Endothelial cell of umbilical vein (primary cell): ENCODE data around the gene TLR8. TPM values are rescaled to one million over a fixed set of nuclear protein-coding genes. Genes with fewer than 3 reads are reported as not detected.

ENCODE experiments used
- BruUV-seq: library from RNA; stranded (reverse); fragments of 400-500 nt; replicated peaks from 2 replicates; lab custom pipeline; 2021; lab: Mats Ljungman, UMichigan
- CTCF ChIA-PET: fragments of 300-600, 350-600 bp; sonication (Branson Sonifier 250); formaldehyde crosslinking; loops from one replicate; lab custom pipeline; 2021; ENCODE audit warnings: antibody characterized with exemption, inconsistent platforms; lab: Charles Lee
- POLR2A ChIA-PET: fragments of 300-600, 350-600 bp; sonication (Branson Sonifier 250); formaldehyde crosslinking; loops from one replicate; lab custom pipeline; 2021; ENCODE audit warnings: antibody characterized with exemption, inconsistent platforms; lab: Charles Lee
- DNase-seq: peaks from one replicate; pipeline ENCODE4 v3.0.0-alpha.2; 2011; ENCODE audit warnings: low read depth, low spot score
- FAIRE-seq: peaks from 2 replicates; lab custom pipeline; 2011; peaks lifted over from hg19 to GRCh38; lab: Jason Lieb, UNC
- H2AFZ ChIP-seq: 2 replicates; pipeline ENCODE4 v1.6.0; 2012; ENCODE audit warnings: low read depth, low read length, control low read depth, inconsistent platforms
- H3K27ac ChIP-seq: 2 replicates; pipeline ENCODE4 v1.5.1; 2011; ENCODE audit warnings: low read depth, mild to moderate bottlenecking, control low read depth, low read length, moderate library complexity; ENCODE audit not compliant: insufficient read depth
- H3K27me3 ChIP-seq, 2 experiments: 2 replicates each; pipeline versions ENCODE4 v1.6.0 to v1.6.1; 2011; ENCODE audit warnings: low read length in 2 of 2, mixed read lengths in 1 of 2; ENCODE audit not compliant: control insufficient read depth in 2 of 2, insufficient read depth in 2 of 2
- H3K36me3 ChIP-seq, 2 experiments: 2 replicates in 1 of 2; 3 replicates in 1 of 2; pipeline ENCODE4 v1.5.1; 2011; ENCODE audit warnings: low read length in 2 of 2, mild to moderate bottlenecking in 1 of 2, moderate library complexity in 1 of 2; ENCODE audit not compliant: control insufficient read depth in 2 of 2, insufficient read depth in 2 of 2; ENCODE audit errors: extremely low read depth in 1 of 2
- H3K4me1 ChIP-seq: 3 replicates; pipeline ENCODE4 v1.5.1; 2011; ENCODE audit warnings: mild to moderate bottlenecking, low read length; ENCODE audit not compliant: control insufficient read depth, insufficient read depth; ENCODE audit errors: extremely low read depth
- H3K4me2 ChIP-seq: 2 replicates; pipeline ENCODE4 v1.6.1; 2011; ENCODE audit warnings: low read length, control low read depth, mixed read lengths; ENCODE audit not compliant: insufficient read depth
- H3K4me3 ChIP-seq, 3 experiments: fragments of 200-600 bp in 1 of 3; sonication (generic), shearing (Covaris generic) in 1 of 3; replicated peaks in 1 of 3; 2 replicates each; pipeline ENCODE4 v1.5.1; 2011 to 2016; ENCODE audit warnings: control low read depth in 3 of 3, low read length in 3 of 3, mild to moderate bottlenecking in 2 of 3, inconsistent platforms in 1 of 3, low read depth in 1 of 3, moderate library complexity in 1 of 3; ENCODE audit not compliant: insufficient read depth in 1 of 3
- H3K79me2 ChIP-seq: 2 replicates; pipeline ENCODE4 v1.6.0; 2012; ENCODE audit warnings: low read length, inconsistent platforms; ENCODE audit not compliant: control insufficient read depth, insufficient read depth
- H3K9ac ChIP-seq: replicated peaks from 2 replicates; pipeline ENCODE3; 2011; ENCODE audit warnings: low read length, control low read depth; ENCODE audit not compliant: insufficient read depth; ENCODE audit errors: extremely low read depth
- H3K9me1 ChIP-seq: replicated peaks from 3 replicates; pipeline ENCODE4 v1.6.0; 2011; ENCODE audit warnings: mild to moderate bottlenecking, low read length; ENCODE audit not compliant: control insufficient read depth, insufficient read depth; ENCODE audit errors: extremely low read depth
- H3K9me3 ChIP-seq: replicated peaks from 2 replicates; pipeline ENCODE4 v1.5.1; 2012; ENCODE audit warnings: low read length, inconsistent platforms; ENCODE audit not compliant: control insufficient read depth, insufficient read depth
- H4K20me1 ChIP-seq: replicated peaks from 2 replicates; pipeline ENCODE3; 2011; ENCODE audit warnings: mild to moderate bottlenecking, low read length; ENCODE audit not compliant: control insufficient read depth, insufficient read depth; ENCODE audit errors: extremely low read depth
- CTCF ChIP-seq, 2 donors: IDR thresholded peaks; 1 replicate in 1 of 2; 2 replicates in 1 of 2; pipeline ENCODE4 v1.5.1; 2011; ENCODE audit warnings: low read length in 2 of 2, mild to moderate bottlenecking in 2 of 2, moderate library complexity in 2 of 2, control low read depth in 1 of 2, inconsistent platforms in 1 of 2, low read depth in 1 of 2; ENCODE audit not compliant: insufficient read depth in 1 of 2; ENCODE audit errors: extremely low read depth in 1 of 2
- FOS ChIP-seq: IDR thresholded peaks from 2 replicates; pipeline ENCODE4 v1.6.1; 2011; ENCODE audit warnings: mild to moderate bottlenecking, low read length, moderate library complexity, borderline replicate concordance; ENCODE audit not compliant: insufficient read depth
- GATA2 ChIP-seq: IDR thresholded peaks from 2 replicates; pipeline ENCODE4 v1.7.0; 2011; ENCODE audit warnings: low read depth, mild to moderate bottlenecking, moderate library complexity, mixed read lengths, low read length; ENCODE audit not compliant: insufficient read length, insufficient read depth
- MAX ChIP-seq: IDR thresholded peaks from 2 replicates; pipeline ENCODE4 v1.6.1; 2011; ENCODE audit not compliant: insufficient read depth, insufficient read length
- MYC ChIP-seq: IDR thresholded peaks from one replicate; pipeline ENCODE4 v1.6.1; 2011; ENCODE audit warnings: mild to moderate bottlenecking, low read depth, low read length
- POLR2A ChIP-seq: IDR thresholded peaks from 2 replicates; pipeline ENCODE4 v1.6.1; 2012; ENCODE audit warnings: low read depth, mild to moderate bottlenecking, control low read depth, low read length
- POLR2AphosphoS5 ChIP-seq: IDR thresholded peaks from 2 replicates; pipeline ENCODE4 v1.6.1; 2012; ENCODE audit warnings: low read depth, mild to moderate bottlenecking, control low read depth, low read length, moderate library complexity; ENCODE audit not compliant: insufficient read depth
- dilution Hi-C: fragments of 300-500 bp; cut with MboI; formaldehyde crosslinking; loops from one replicate; pipeline ENCODE4 v1.15.0; 2019; ENCODE audit warnings: low sequenced_read_pairs; ENCODE audit not compliant: extremely low pct_ligation_motif_present
- intact Hi-C: fragments of 100-400 bp; cut with micrococcal nuclease; formaldehyde crosslinking; loops from one replicate; pipeline ENCODE4 v1.10.0; 2022
- polyA plus RNA-seq, 4 experiments: library from polyadenylated mRNA; depleted of rRNA in 3 of 4; stranded (reverse) in 3 of 4; unstranded in 1 of 4; fragments of >200 nt; gene quantifications; 2 replicates each; pipeline versions ENCODE4 v1.2.1 to v1.2.3, GENCODE V29; 2011 to 2012; ENCODE audit warnings: missing spikeins in 1 of 4
- total RNA-seq: library from RNA; stranded (reverse); gene quantifications from 2 replicates; pipeline ENCODE4 v1.2.3, GENCODE V29; 2021

The TLR8 gene
- total and polyA plus RNA-seq, 2 donors (not counting 3 experiments of a cell fraction or from before 2014, with no cell fraction given), result not detected

GRCh38 chrX:12971282-12972003 is 65.0 kb downstream of the TLR8 start:
- Histone ChIP-seq H3K27me3 (no peaks in the 10 kb centered on the region), H3K27ac (peak overlapping the region; percentile 68), H2AFZ (peak overlapping the region; percentile 17), H3K9me1 (no peaks in the 10 kb centered on the region), H4K20me1 (no peaks in the 10 kb centered on the region), H3K9me3 (no peaks in the 10 kb centered on the region), H3K4me1 (peaks cover 41% of the 10 kb centered on the region), H3K4me3 (no peak overlapping the region), H3K4me2 (no peak overlapping the region), H3K36me3 (no peaks in the 10 kb centered on the region), H3K79me2 (peaks cover 25% of the 10 kb centered on the region), H3K9ac (peak overlapping the region; percentile 56)
- dilution Hi-C loops, result no loop called here
- FAIRE-seq, result peak; percentile 35
- CTCF ChIA-PET, result interaction anchor here (1.2 to 4.6 kb wide), 5 partner anchors 18 to 675 kb away, joined by 4 to 58 read pairs (median 10); no protein-coding TSS in a partner anchor
- TF ChIP-seq GATA2, result peak; percentile 3
- TF ChIP-seq FOS, result no peak
- TF ChIP-seq POLR2AphosphoS5, result no peak
- TF ChIP-seq POLR2A, result no peak
- no peak for TF ChIP-seq CTCF (IDR thresholded peaks at IDR 0.05; ENCODE audit: extremely low read depth in 1 of 2, insufficient read depth in 1 of 2, low read depth in 1 of 2, low read length in 2 of 2)
- TF ChIP-seq MYC, result no peak
- no peak for TF ChIP-seq MAX
- BruUV-seq, result no TSS peak
- intact Hi-C loops, result loop anchor here (2.0 kb wide), 3 partner anchors 15 to 681 kb away; partner anchors contain the start of gene TCEANC
- DNase-seq, result no peak
- POLR2A ChIA-PET, result no interaction called here
